ENCODE measurements around the gene NOPCHAP1.

NOPCHAP1 gene

GRCh38 chr12:104964167-104964855 lies 21.8 kb upstream of the NOPCHAP1 start:
- Histone ChIP-seq H2BK12ac (ENCODE audit: low read length) (no peak overlapping the region), H2AK5ac (ENCODE audit: low read depth, low read length) (no peak overlapping the region), H3K4me3 (ENCODE audit: low read length in 2 of 2) (no peak overlapping the region), H3K27ac (replicated peaks; ENCODE audit: low read length) (no peak overlapping the region), H2AFZ (ENCODE audit: low read length) (peak overlapping the region; percentile 1), H4K91ac (ENCODE audit: low read depth, low read length, poor library complexity) (no peak overlapping the region), H3K4me2 (ENCODE audit: insufficient read depth, low read length, poor library complexity, severe bottlenecking) (no peak overlapping the region), H2BK120ac (ENCODE audit: low read depth, low read length) (no peak overlapping the region), H3K36me3 (replicated peaks in 1 of 2; ENCODE audit: control insufficient read depth in 2 of 2, insufficient read depth in 2 of 2, low read length in 2 of 2) (no peaks in the 10 kb centered on the region), H4K8ac (ENCODE audit: low read depth, low read length) (no peak overlapping the region), H2BK5ac (ENCODE audit: low read length) (no peak overlapping the region), H3K79me1 (ENCODE audit: low read depth, low read length) (no peaks in the 10 kb centered on the region), H3K23ac (ENCODE audit: low read depth, low read length, poor library complexity) (no peak overlapping the region), H3K18ac (ENCODE audit: low read length) (no peak overlapping the region), H3K27me3 (ENCODE audit: control insufficient read depth in 3 of 3, insufficient read depth in 3 of 3, low read depth in 1 of 3, low read length in 3 of 3) (peaks cover 0 to 12% (median 2%) of the 10 kb centered on the region in 3 experiments), H3K4me1 (ENCODE audit: control insufficient read depth in 2 of 2, insufficient read depth in 1 of 2, low read depth in 1 of 2, low read length in 2 of 2) (peaks cover 0 to 13% of the 10 kb centered on the region in 2 donors), H3K4ac (ENCODE audit: low read length) (no peak overlapping the region), H3K14ac (ENCODE audit: low read length) (no peak overlapping the region), H3K9me3 (replicated peaks in 1 of 2; ENCODE audit: control insufficient read depth in 2 of 2, insufficient read depth in 1 of 2, low read depth in 1 of 2, low read length in 2 of 2) (peaks cover 2 to 4% of the 10 kb centered on the region in 2 donors), H2BK15ac (ENCODE audit: low read length) (no peak overlapping the region), H3K9ac (ENCODE audit: low read depth, low read length, poor library complexity) (no peak overlapping the region)
- WGBS, 2 donors (ENCODE audit: extremely low coverage in 2 of 2, insufficient read length in 2 of 2, insufficient replicate concordance in 1 of 2): no CpG with 5 or more reads among the region's 8 CpGs
- DNase-seq (ENCODE audit: low spot score): no peak

GRCh38 chr12:104964856-104965205 lies 21.3 kb upstream of the NOPCHAP1 start:
- no peak overlapping the region for H4K8ac ChIP-seq (ENCODE audit: low read depth, low read length)
- no peak overlapping the region for H2AFZ ChIP-seq (ENCODE audit: low read length)
- no peak overlapping the region for H3K18ac ChIP-seq (ENCODE audit: low read length)
- no peak overlapping the region for H2BK120ac ChIP-seq (ENCODE audit: low read depth, low read length)
- DNase-seq (ENCODE audit: low spot score): no peak
- H2BK15ac ChIP-seq (ENCODE audit: low read length): no peak overlapping the region
- H3K14ac ChIP-seq (ENCODE audit: low read length): no peak overlapping the region
- no peak overlapping the region for H3K27ac ChIP-seq (replicated peaks; ENCODE audit: low read length)
- no peaks in the 10 kb centered on the region for H3K79me1 ChIP-seq (ENCODE audit: low read depth, low read length)
- H3K9me3 ChIP-seq (replicated peaks in 1 of 2; ENCODE audit: control insufficient read depth in 2 of 2, insufficient read depth in 1 of 2, low read depth in 1 of 2, low read length in 2 of 2): peaks cover 2 to 4% of the 10 kb centered on the region in 2 donors
- peaks cover 0 to 11% (median 2%) of the 10 kb centered on the region in 3 experiments for H3K27me3 ChIP-seq (ENCODE audit: control insufficient read depth in 3 of 3, insufficient read depth in 3 of 3, low read depth in 1 of 3, low read length in 3 of 3)
- no peak overlapping the region for H3K23ac ChIP-seq (ENCODE audit: low read depth, low read length, poor library complexity)
- H3K4me3 ChIP-seq (ENCODE audit: low read length in 2 of 2): no peak overlapping the region
- no CpG with 5 or more reads among the region's 2 CpGs for WGBS, 2 donors (ENCODE audit: extremely low coverage in 2 of 2, insufficient read length in 2 of 2, insufficient replicate concordance in 1 of 2)
- no peak overlapping the region for H3K9ac ChIP-seq (ENCODE audit: low read depth, low read length, poor library complexity)
- no peak overlapping the region for H3K4me2 ChIP-seq (ENCODE audit: insufficient read depth, low read length, poor library complexity, severe bottlenecking)
- no peak overlapping the region for H2AK5ac ChIP-seq (ENCODE audit: low read depth, low read length)
- no peaks in the 10 kb centered on the region for H3K36me3 ChIP-seq (replicated peaks in 1 of 2; ENCODE audit: control insufficient read depth in 2 of 2, insufficient read depth in 2 of 2, low read length in 2 of 2)
- H2BK5ac ChIP-seq (ENCODE audit: low read length): no peak overlapping the region
- peaks cover 0 to 13% of the 10 kb centered on the region in 2 donors for H3K4me1 ChIP-seq (ENCODE audit: control insufficient read depth in 2 of 2, insufficient read depth in 1 of 2, low read depth in 1 of 2, low read length in 2 of 2)
- H3K4ac ChIP-seq (ENCODE audit: low read length): no peak overlapping the region
- no peak overlapping the region for H4K91ac ChIP-seq (ENCODE audit: low read depth, low read length, poor library complexity)
- no peak overlapping the region for H2BK12ac ChIP-seq (ENCODE audit: low read length)

- H2AFZ ChIP-seq (ENCODE audit: low read length): no peak overlapping the region
- no peaks in the 10 kb centered on the region for H3K36me3 ChIP-seq (replicated peaks in 1 of 2; ENCODE audit: control insufficient read depth in 2 of 2, insufficient read depth in 2 of 2, low read length in 2 of 2)
- H3K27me3 ChIP-seq (ENCODE audit: control insufficient read depth in 3 of 3, insufficient read depth in 3 of 3, low read depth in 1 of 3, low read length in 3 of 3): peaks cover 0 to 18% (median 0%) of the 10 kb centered on the region in 3 experiments
- H3K18ac ChIP-seq (ENCODE audit: low read length): no peak overlapping the region
- no peak overlapping the region for H4K8ac ChIP-seq (ENCODE audit: low read depth, low read length)
- no peak overlapping the region for H2BK5ac ChIP-seq (ENCODE audit: low read length)
- no CpG with 5 or more reads among the region's 4 CpGs for WGBS, 2 donors (ENCODE audit: extremely low coverage in 2 of 2, insufficient read length in 2 of 2, insufficient replicate concordance in 1 of 2)
- H3K27ac ChIP-seq (replicated peaks; ENCODE audit: low read length): no peak overlapping the region
- no peak overlapping the region for H2AK5ac ChIP-seq (ENCODE audit: low read depth, low read length)
- no peak overlapping the region for H4K91ac ChIP-seq (ENCODE audit: low read depth, low read length, poor library complexity)
- H3K23ac ChIP-seq (ENCODE audit: low read depth, low read length, poor library complexity): no peak overlapping the region
- no peak overlapping the region for H3K14ac ChIP-seq (ENCODE audit: low read length)
- H3K4me1 ChIP-seq (ENCODE audit: control insufficient read depth in 2 of 2, insufficient read depth in 1 of 2, low read depth in 1 of 2, low read length in 2 of 2): peaks cover 0 to 13% of the 10 kb centered on the region in 2 donors
- no peak overlapping the region for H2BK15ac ChIP-seq (ENCODE audit: low read length)
- no peak overlapping the region for H2BK120ac ChIP-seq (ENCODE audit: low read depth, low read length)
- no peak overlapping the region for H3K4me2 ChIP-seq (ENCODE audit: insufficient read depth, low read length, poor library complexity, severe bottlenecking)
- no peaks in the 10 kb centered on the region for H3K79me1 ChIP-seq (ENCODE audit: low read depth, low read length)
- H3K9ac ChIP-seq (ENCODE audit: low read depth, low read length, poor library complexity): no peak overlapping the region
- H3K9me3 ChIP-seq (replicated peaks in 1 of 2; ENCODE audit: control insufficient read depth in 2 of 2, insufficient read depth in 1 of 2, low read depth in 1 of 2, low read length in 2 of 2): peaks cover 2 to 4% of the 10 kb centered on the region in 2 donors
- H2BK12ac ChIP-seq (ENCODE audit: low read length): no peak overlapping the region
- no peak overlapping the region for H3K4me3 ChIP-seq (ENCODE audit: low read length in 2 of 2)
- DNase-seq (ENCODE audit: low spot score): no peak
- H3K4ac ChIP-seq (ENCODE audit: low read length): no peak overlapping the region
These were observed 19.4 kb upstream of the NOPCHAP1 start for GRCh38 chr12:104966677-104967076.

- Histone ChIP-seq H3K14ac (ENCODE audit: low read length) (no peak overlapping the region), H2BK15ac (ENCODE audit: low read length) (no peak overlapping the region), H3K18ac (ENCODE audit: low read length) (no peak overlapping the region), H2BK120ac (ENCODE audit: low read depth, low read length) (no peak overlapping the region), H3K79me1 (ENCODE audit: low read depth, low read length) (no peaks in the 10 kb centered on the region), H2BK12ac (ENCODE audit: low read length) (no peak overlapping the region), H3K4me2 (ENCODE audit: insufficient read depth, low read length, poor library complexity, severe bottlenecking) (no peak overlapping the region), H3K27me3 (ENCODE audit: control insufficient read depth in 3 of 3, insufficient read depth in 3 of 3, low read depth in 1 of 3, low read length in 3 of 3) (peaks cover 0 to 18% (median 0%) of the 10 kb centered on the region in 3 experiments), H4K91ac (ENCODE audit: low read depth, low read length, poor library complexity) (no peak overlapping the region), H2AK5ac (ENCODE audit: low read depth, low read length) (no peak overlapping the region), H3K23ac (ENCODE audit: low read depth, low read length, poor library complexity) (no peak overlapping the region), H3K9me3 (replicated peaks in 1 of 2; ENCODE audit: control insufficient read depth in 2 of 2, insufficient read depth in 1 of 2, low read depth in 1 of 2, low read length in 2 of 2) (peaks cover 2 to 4% of the 10 kb centered on the region in 2 donors), H2AFZ (ENCODE audit: low read length) (no peak overlapping the region), H3K9ac (ENCODE audit: low read depth, low read length, poor library complexity) (no peak overlapping the region), H3K4ac (ENCODE audit: low read length) (no peak overlapping the region), H3K4me1 (ENCODE audit: control insufficient read depth in 2 of 2, insufficient read depth in 1 of 2, low read depth in 1 of 2, low read length in 2 of 2) (peaks cover 0 to 6% of the 10 kb centered on the region in 2 donors), H4K8ac (ENCODE audit: low read depth, low read length) (no peak overlapping the region), H3K36me3 (replicated peaks in 1 of 2; ENCODE audit: control insufficient read depth in 2 of 2, insufficient read depth in 2 of 2, low read length in 2 of 2) (no peaks in the 10 kb centered on the region), H3K27ac (replicated peaks; ENCODE audit: low read length) (no peak overlapping the region), H2BK5ac (ENCODE audit: low read length) (no peak overlapping the region), H3K4me3 (ENCODE audit: low read length in 2 of 2) (no peak overlapping the region)
- WGBS, 2 donors (ENCODE audit: extremely low coverage in 2 of 2, insufficient read length in 2 of 2, insufficient replicate concordance in 1 of 2): no CpG with 5 or more reads among the region's 3 CpGs
- DNase-seq (ENCODE audit: low spot score): no peak
These were observed 16.8 kb upstream of the NOPCHAP1 start for GRCh38 chr12:104969343-104969742.

All from neuronal stem cell (in vitro differentiated cells).